ENCODE measurements around the gene HOXD1. TPM values are rescaled to one million over a fixed set of nuclear protein-coding genes. Genes with fewer than 3 reads are reported as not detected.

Gene HOXD1
- polyA plus RNA-seq, 1 of the 3 experiments (the other 2 are of a cell fraction): not detected

GRCh38 chr2:176234156-176234555 lies 45.7 kb downstream of the HOXD1 start:
- no peak overlapping the region for H3K4me2 ChIP-seq

More at GRCh38 chr2:176234156-176234555, 45.7 kb downstream of the HOXD1 start:
- 47% methylated on average over 2 of the region's 2 CpGs for WGBS (ENCODE audit: low lambda C conversion rate)
- H2AFZ ChIP-seq (ENCODE audit: low read depth): 0 out of 2 replicates have a peak overlapping the region, but pooled peaks have one; percentile 22
- no peak for DNase-seq
- ChIA-PET POLR2A (interaction anchor here (0.8 kb wide), 1 partner anchor 10 kb away, joined by 3 read pairs; no protein-coding TSS in a partner anchor), CTCF (interaction anchor here (1.6 to 1.7 kb wide), 2 partner anchors 13 to 19 kb away, joined by 3 to 4 read pairs; no protein-coding TSS in a partner anchor)
- no peak overlapping the region for H3K27ac ChIP-seq (ENCODE audit: low read depth in 2 of 2, low read length in 1 of 2)
- H3K79me2 ChIP-seq (ENCODE audit: insufficient read depth): no peaks in the 10 kb centered on the region
- no peak overlapping the region for H3K9ac ChIP-seq
- TF ChIP-seq REST (IDR thresholded peaks at IDR 0.05; ENCODE audit: low read depth, low read length) (no peak), TCF12 (IDR thresholded peaks at IDR 0.05) (no peak), PBX3 (IDR thresholded peaks at IDR 0.05) (no peak), YY1 (IDR thresholded peaks at IDR 0.05; ENCODE audit: low read depth) (no peak), EP300 (IDR thresholded peaks at IDR 0.05; ENCODE audit: borderline replicate concordance in 1 of 2, low read depth in 1 of 2, low read length in 1 of 2) (no peak), CTCF (IDR thresholded peaks at IDR 0.05) (no peak), CHD2 (IDR thresholded peaks at IDR 0.05; ENCODE audit: low read length, partially characterized antibody) (no peak), USF1 (IDR thresholded peaks at IDR 0.05; ENCODE audit: borderline replicate concordance, low read depth) (no peak), FOSL2 (IDR thresholded peaks at IDR 0.05; ENCODE audit: borderline replicate concordance, low read depth) (no peak)
- H3K27me3 ChIP-seq (ENCODE audit: insufficient read depth): no peaks in the 10 kb centered on the region
- H3K36me3 ChIP-seq (replicated peaks in 1 of 2; ENCODE audit: control insufficient read depth in 1 of 2, insufficient read depth in 2 of 2, low read length in 1 of 2): no peaks in the 10 kb centered on the region
- no peaks in the 10 kb centered on the region for H4K20me1 ChIP-seq (ENCODE audit: insufficient read depth)
- no peak overlapping the region for H3K4me3 ChIP-seq (ENCODE audit: low read depth in 2 of 2, low read length in 1 of 2)
- no peaks in the 10 kb centered on the region for H3K9me3 ChIP-seq
- H3K9me2 ChIP-seq: no peaks in the 10 kb centered on the region
- H3F3A ChIP-seq (replicated peaks; ENCODE audit: insufficient read depth): peaks cover 3% of the 10 kb centered on the region
- no peaks in the 10 kb centered on the region; a peak in 1 of 4 replicates for H3K4me1 ChIP-seq (ENCODE audit: control insufficient read depth in 1 of 2, insufficient read depth in 2 of 2, low read depth in 1 of 2, low read length in 1 of 2)

Data from SK-N-SH (cell line).